Sigmoid colon (tissue), 7 donors: ENCODE results near the gene EPM2AIP1. TPM values are rescaled to one million over a fixed set of nuclear protein-coding genes. Genes with fewer than 3 reads are reported as not detected.

ENCODE experiments used
- DNase-seq: peaks from one replicate; pipeline ENCODE4 v3.0.0-alpha.2; 2019
- H3K27ac ChIP-seq, 4 donors: fragments of 200-600 bp; sonication (generic); one replicate each; pipeline ENCODE4 v1.5.1; 2016 to 2019; ENCODE audit warnings: mild to moderate bottlenecking in 1 of 4
- H3K27me3 ChIP-seq, 3 donors: fragments of 200-600 bp; sonication (generic); one replicate each; pipeline ENCODE4 v1.5.1; 2019; ENCODE audit warnings: mild to moderate bottlenecking in 1 of 3
- H3K36me3 ChIP-seq, 4 donors: fragments of 200-600 bp; sonication (generic); one replicate each; pipeline ENCODE4 v1.5.1; 2016 to 2019
- H3K4me1 ChIP-seq, 4 donors: fragments of 200-600 bp; sonication (generic); one replicate each; pipeline ENCODE4 v1.5.1; 2017 to 2019
- H3K4me3 ChIP-seq, 4 donors: fragments of 200-600 bp; sonication (generic); one replicate each; pipeline ENCODE4 v1.5.1; 2017 to 2019; ENCODE audit warnings: mild to moderate bottlenecking in 2 of 4, moderate library complexity in 1 of 4
- H3K9me3 ChIP-seq, 4 donors: fragments of 200-600 bp in 3 of 4; sonication (generic) in 3 of 4; one replicate each; pipeline versions ENCODE4 v1.5.1 to v1.6.1; 2013 to 2019
- CTCF ChIP-seq, 4 experiments: fragments of 450-650 bp in 3 of 4; fragments of 200-600 bp in 1 of 4; IDR thresholded peaks; one replicate each; pipeline ENCODE4 v1.5.1; 2016 to 2019; ENCODE audit warnings: antibody characterized with exemption in 4 of 4, mild to moderate bottlenecking in 3 of 4, moderate library complexity in 2 of 4
- EP300 ChIP-seq, 4 donors: sonication (generic); formaldehyde crosslinking; IDR thresholded peaks; one replicate each; pipeline ENCODE4 v1.6.1; 2017; ENCODE audit warnings: antibody characterized with exemption in 4 of 4
- POLR2A ChIP-seq, 2 donors: fragments of 450-650 bp; IDR thresholded peaks; one replicate each; pipeline ENCODE4 v1.6.1; 2016; ENCODE audit warnings: antibody characterized with exemption in 2 of 2, mild to moderate bottlenecking in 2 of 2, moderate library complexity in 2 of 2
- POLR2AphosphoS5 ChIP-seq, 4 donors: sonication (generic); formaldehyde crosslinking; IDR thresholded peaks; one replicate each; pipeline ENCODE4 v1.6.1; 2017; ENCODE audit warnings: antibody characterized with exemption in 4 of 4
- WGBS, 2 donors: extraction: QIAGEN DNeasy Blood & Tissue Kit; methylation state at CpG; one replicate each; pipeline ENCODE4 v1.1.7; 2013; 5-methylcytosine and 5-hydroxymethylcytosine counted together
- intact Hi-C: fragments of 100-400 bp; cut with DNase I; formaldehyde crosslinking; loops from one replicate; pipeline ENCODE4 v1.15.1; 2023
- polyA plus RNA-seq, 3 donors: library from polyadenylated mRNA; stranded (reverse); fragments of 200-250 nt; gene quantifications; one replicate each; pipeline ENCODE4 v1.2.3, GENCODE V29; 2013
- small RNA-seq, 3 donors: library from RNA; depleted of rRNA; stranded (forward); fragments of <200 nt; gene quantifications; one replicate each; pipeline ENCODE3, GENCODE V24; 2016
- total RNA-seq, 4 donors: library from RNA; depleted of rRNA; stranded (reverse); fragments of >200 nt; gene quantifications; one replicate each; pipeline ENCODE4 v1.1.0, GENCODE V29; 2016
- donor health status: healthy with polysubstance abuse.
- donor health status: Bipolar disorder and iron deficiency.
- donor health status: healthy.

The EPM2AIP1 gene
- total and polyA plus RNA-seq, 7 donors: 1.2 to 18.9 (median 11.8) TPM

- H3K27me3 ChIP-seq: no peaks in the 10 kb centered on the region
- DNase-seq: no peak
- peaks cover 0 to 34% (median 10%) of the 10 kb centered on the region in 4 donors for H3K4me1 ChIP-seq
- TF ChIP-seq EP300 (IDR thresholded peaks at IDR 0.05) (no peak), CTCF (IDR thresholded peaks at IDR 0.05) (no peak), POLR2AphosphoS5 (IDR thresholded peaks at IDR 0.05) (no peak), POLR2A (IDR thresholded peaks at IDR 0.05) (no peak)
- intact Hi-C loops: loop anchor here (5.0 kb wide), 1 partner anchor 34 kb away; no protein-coding TSS in a partner anchor
- H3K4me3 ChIP-seq: no peak overlapping the region
- H3K9me3 ChIP-seq: no peaks in the 10 kb centered on the region
- H3K27ac ChIP-seq: no peak overlapping the region
- 90 to 91% methylated on average over 2 of the region's 2 CpGs for WGBS, 2 donors
- no peaks in the 10 kb centered on the region for H3K36me3 ChIP-seq
These were observed 51.8 kb downstream of the EPM2AIP1 start for GRCh38 chr3:36941162-36941561.

- H3K4me1 ChIP-seq: peaks cover 0 to 20% (median 0%) of the 10 kb centered on the region in 4 donors
- no peak for DNase-seq
- H3K4me3 ChIP-seq: no peak overlapping the region
- no peaks in the 10 kb centered on the region for H3K36me3 ChIP-seq
- no peak overlapping the region for H3K27ac ChIP-seq
- no peaks in the 10 kb centered on the region for H3K27me3 ChIP-seq
- H3K9me3 ChIP-seq: no peaks in the 10 kb centered on the region
- intact Hi-C loops: no loop called here
- TF ChIP-seq CTCF (IDR thresholded peaks at IDR 0.05): no peak
- no peak for TF ChIP-seq POLR2A (IDR thresholded peaks at IDR 0.05)
- no peak for TF ChIP-seq POLR2AphosphoS5 (IDR thresholded peaks at IDR 0.05)
- no peak for TF ChIP-seq EP300 (IDR thresholded peaks at IDR 0.05)
- 90 to 95% methylated on average over 1 of the region's 1 CpG for WGBS, 2 donors
These were observed 55.4 kb downstream of the EPM2AIP1 start for GRCh38 chr3:36937492-36937891.

Small RNA genes lying within 50 kb of the gene (small RNA-seq; reads per million reads assigned to genes)
- 0 reads per million in 3 donors for gene RNU6ATAC4P

Other genes with a start within 250 kb of the EPM2AIP1 start
- under 1 TPM in 3 of 4 donors, not detected in 1; 0.14 to 0.36 (median 0.28) TPM for gene DCLK3, start 228.6 kb downstream of the EPM2AIP1 start, total RNA-seq
- under 1 TPM in 2 of 3 donors, not detected in 1; 0.12 to 0.23 TPM for gene DCLK3, start 228.6 kb downstream of the EPM2AIP1 start, polyA plus RNA-seq
- 10 to 100 TPM in 3 of 4 donors, 1 to 10 TPM in 1; 8.6 to 26.3 (median 16.9) TPM for gene TRANK1, start 48.1 kb downstream of the EPM2AIP1 start, total RNA-seq
- gene TRANK1, start 48.1 kb downstream of the EPM2AIP1 start, polyA plus RNA-seq: 10 to 100 TPM; 12.6 to 36.4 (median 26.1) TPM
- 10 to 100 TPM; 27.2 to 60.3 (median 36.5) TPM for gene MLH1, start 387 bp upstream of the EPM2AIP1 start, total RNA-seq
- gene MLH1, start 387 bp upstream of the EPM2AIP1 start, polyA plus RNA-seq: 10 to 100 TPM in 2 of 3 donors, 1 to 10 TPM in 1; 9.0 to 20.8 (median 14.3) TPM
- 10 to 100 TPM; 49.4 to 66.7 (median 55.9) TPM for gene LRRFIP2, start 181.5 kb upstream of the EPM2AIP1 start, total RNA-seq
- 10 to 100 TPM; 47.2 to 91.8 (median 61.9) TPM for gene LRRFIP2, start 181.5 kb upstream of the EPM2AIP1 start, polyA plus RNA-seq